HCT116 (cell line): ENCODE results near the gene PRR23A. TPM values are rescaled to one million over a fixed set of nuclear protein-coding genes. Genes with fewer than 3 reads are reported as not detected.

ENCODE experiments used
- ATAC-seq: fragments of 200-7000 bp; cut with Tn5 transposase; 2 replicates; pipeline ENCODE4 v1.9.1; 2020; ENCODE audit warnings: mild to moderate bottlenecking, moderate library complexity
- Bru-seq: library from RNA; stranded (reverse); fragments of 400-500 nt; gene quantifications from one replicate; lab custom pipeline; 2021; lab: Mats Ljungman, UMichigan
- BruChase-seq, 2 experiments: library from RNA; stranded (reverse); fragments of 400-500 nt; gene quantifications; one replicate each; lab custom pipeline; 2021; lab: Mats Ljungman, UMichigan
- BruUV-seq: library from RNA; stranded (reverse); fragments of 400-500 nt; replicated peaks from 2 replicates; lab custom pipeline; 2021; lab: Mats Ljungman, UMichigan
- CTCF ChIA-PET: fragments of 300-600 bp; sonication (Branson Sonifier 250); formaldehyde crosslinking; loops from one replicate; lab custom pipeline; 2021; ENCODE audit warnings: antibody characterized with exemption; lab: Charles Lee
- POLR2A ChIA-PET: fragments of 300-600, 350-600 bp; sonication (Branson Sonifier 250); formaldehyde crosslinking; loops from one replicate; lab custom pipeline; 2021; ENCODE audit warnings: antibody characterized with exemption; lab: Charles Lee
- RAD21 ChIA-PET, 2 experiments: fragments of 300-600 bp; sonication (Branson Sonifier 250); formaldehyde crosslinking; loops; one replicate each; lab custom pipeline; 2023; ENCODE audit warnings: low total read pairs in 2 of 2; ENCODE audit not compliant: uncharacterized antibody in 2 of 2, unreplicated experiment in 2 of 2, low non-redundant PET in 1 of 2; lab: Charles Lee
- DNase-seq: peaks from one replicate; pipeline ENCODE4 v3.0.0-alpha.2; 2010; ENCODE audit warnings: low read depth, low spot score
- H2AFZ ChIP-seq: fragments of 200-600 bp; shearing (Covaris generic), sonication (generic); 2 replicates; pipeline ENCODE4 v1.6.1; 2017; ENCODE audit warnings: low read depth, mixed run types, mixed read lengths, antibody characterized with exemption, low read length; ENCODE audit not compliant: poor library complexity, severe bottlenecking
- H3K27ac ChIP-seq: 2 replicates; pipeline ENCODE4 v1.5.1; 2012; ENCODE audit warnings: low read depth, low read length
- H3K27me3 ChIP-seq: fragments of 200-600 bp; sonication (generic); 2 replicates; pipeline ENCODE4 v1.6.1; 2016; ENCODE audit warnings: mixed run types, low read length, mixed read lengths; ENCODE audit not compliant: insufficient read depth
- H3K36me3 ChIP-seq, 2 experiments: fragments of 200-500 bp in 1 of 2; fragments of 200-600 bp in 1 of 2; sonication (Bioruptor generic) in 1 of 2; sonication (generic) in 1 of 2; 2 replicates each; pipeline versions ENCODE4 v1.5.1 to v1.6.1; 2014 to 2016; ENCODE audit warnings: low read length in 2 of 2, inconsistent platforms in 1 of 2, mixed read lengths in 1 of 2, mixed run types in 1 of 2; ENCODE audit not compliant: insufficient read depth in 2 of 2, control insufficient read depth in 1 of 2
- H3K4me1 ChIP-seq, 2 experiments: fragments of 200-600 bp in 1 of 2; sonication (generic) in 1 of 2; 2 replicates each; pipeline versions ENCODE4 v1.5.1 to v1.6.1; 2012 to 2017; ENCODE audit warnings: low read length in 2 of 2, inconsistent platforms in 1 of 2, mild to moderate bottlenecking in 1 of 2, mixed read lengths in 1 of 2, mixed run types in 1 of 2, moderate library complexity in 1 of 2; ENCODE audit not compliant: insufficient read depth in 2 of 2, control insufficient read depth in 1 of 2
- H3K4me2 ChIP-seq: fragments of 200-600 bp; sonication (generic); 2 replicates; pipeline ENCODE4 v1.6.1; 2017; ENCODE audit warnings: mixed run types, low read length, mixed read lengths
- H3K4me3 ChIP-seq, 2 experiments: fragments of 200-600 bp in 1 of 2; sonication (generic) in 1 of 2; replicated peaks in 1 of 2; 2 replicates each; pipeline ENCODE4 v1.5.1; 2011 to 2016; ENCODE audit warnings: low read length in 2 of 2, control low read depth in 1 of 2, low read depth in 1 of 2, mild to moderate bottlenecking in 1 of 2, mixed read lengths in 1 of 2, mixed run types in 1 of 2
- H3K79me2 ChIP-seq: fragments of 200-600 bp; sonication (generic); 2 replicates; pipeline ENCODE4 v1.6.1; 2017; ENCODE audit warnings: mild to moderate bottlenecking, mixed run types, low read length, moderate library complexity, mixed read lengths; ENCODE audit not compliant: insufficient read depth
- H3K9ac ChIP-seq: fragments of 200-600 bp; sonication (generic); 2 replicates; pipeline ENCODE4 v1.6.1; 2016; ENCODE audit warnings: low read length, mixed read lengths
- H3K9me2 ChIP-seq: fragments of 200-600 bp; sonication (generic), shearing (Covaris generic); 2 replicates; pipeline ENCODE4 v1.6.1; 2017; ENCODE audit warnings: mixed run types, mild to moderate bottlenecking, moderate library complexity; ENCODE audit not compliant: insufficient read depth
- H3K9me3 ChIP-seq, 2 experiments: fragments of 200-500 bp in 1 of 2; fragments of 200-600 bp in 1 of 2; sonication (Bioruptor generic) in 1 of 2; sonication (generic) in 1 of 2; 2 replicates each; pipeline ENCODE4 v1.6.1; 2014 to 2017; ENCODE audit warnings: low read length in 2 of 2, mixed read lengths in 2 of 2, inconsistent platforms in 1 of 2, low read depth in 1 of 2, mild to moderate bottlenecking in 1 of 2, mixed run types in 1 of 2, moderate library complexity in 1 of 2; ENCODE audit not compliant: control insufficient read depth in 1 of 2, insufficient read depth in 1 of 2
- H4K20me1 ChIP-seq: fragments of 200-600 bp; sonication (generic), shearing (Covaris generic); 2 replicates; pipeline ENCODE4 v1.6.1; 2017; ENCODE audit warnings: mixed run types, mild to moderate bottlenecking, moderate library complexity; ENCODE audit not compliant: insufficient read depth
- CTCF ChIP-seq, 3 experiments: fragments of 200-600 bp in 1 of 3; sonication (generic) in 1 of 3; IDR thresholded peaks in 2 of 3; conservative IDR thresholded peaks in 1 of 3; 2 replicates each; pipeline ENCODE4 v1.5.1; 2012 to 2017; ENCODE audit warnings: low read depth in 2 of 3, low read length in 2 of 3, antibody characterized with exemption in 1 of 3, borderline replicate concordance in 1 of 3, control low read depth in 1 of 3, mild to moderate bottlenecking in 1 of 3, mixed read lengths in 1 of 3, mixed run types in 1 of 3, moderate library complexity in 1 of 3; ENCODE audit not compliant: insufficient read depth in 1 of 3
- ELF1 ChIP-seq: IDR thresholded peaks from 2 replicates; pipeline ENCODE4 v1.6.1; 2012; ENCODE audit warnings: low read depth, borderline replicate concordance
- EZH2phosphoT487 ChIP-seq: fragments of 200-600 bp; IDR thresholded peaks from 2 replicates; pipeline ENCODE4 v1.6.1; 2018; ENCODE audit warnings: antibody characterized with exemption, borderline replicate concordance
- JUND ChIP-seq: IDR thresholded peaks from 2 replicates; pipeline ENCODE4 v1.6.1; 2012
- MAX ChIP-seq: IDR thresholded peaks from 2 replicates; pipeline ENCODE4 v1.6.1; 2012
- POLR2A ChIP-seq: IDR thresholded peaks from 2 replicates; pipeline ENCODE4 v1.7.0; 2011; ENCODE audit warnings: borderline replicate concordance; ENCODE audit not compliant: insufficient read depth, insufficient read length; ENCODE audit errors: extremely low read depth
- SP1 ChIP-seq: IDR thresholded peaks from 2 replicates; pipeline ENCODE4 v1.6.1; 2012; ENCODE audit warnings: low read depth
- SRF ChIP-seq: IDR thresholded peaks from 2 replicates; pipeline ENCODE4 v1.6.1; 2012; ENCODE audit warnings: low read depth
- YY1 ChIP-seq: IDR thresholded peaks from 2 replicates; pipeline ENCODE4 v1.6.1; 2011; ENCODE audit warnings: low read length, low read depth, moderate library complexity, mild to moderate bottlenecking; ENCODE audit not compliant: insufficient replicate concordance; ENCODE audit errors: extremely low read depth
- ZFX ChIP-seq: fragments of 450-650 bp; IDR thresholded peaks from 2 replicates; pipeline ENCODE4 v1.6.1; 2017
- ZNF274 ChIP-seq: fragments of 200-500 bp; sonication (Bioruptor generic); IDR thresholded peaks from 2 replicates; pipeline ENCODE4 v1.6.1; 2014; ENCODE audit warnings: mild to moderate bottlenecking, low read depth, low read length, inconsistent platforms
- intact Hi-C: fragments of 100-400 bp; cut with micrococcal nuclease; formaldehyde crosslinking; loops from 2 replicates; pipeline ENCODE4 v1.10.0; 2022
- long read RNA-seq: library from polyadenylated mRNA; unstranded; transcript quantifications from one replicate; pipeline ENCODE4 v2.0.0, GENCODE V29; 2021; ENCODE audit not compliant: unreplicated experiment
- polyA plus RNA-seq: library from polyadenylated mRNA; unstranded; fragments of >200 nt; gene quantifications from 2 replicates; pipeline ENCODE4 v1.2.1, GENCODE V29; 2012; ENCODE audit warnings: missing spikeins
- total RNA-seq: library from RNA; stranded (reverse); gene quantifications from one replicate; pipeline ENCODE4 v1.2.1, GENCODE V29; 2021; ENCODE audit not compliant: unreplicated experiment
- TF ChIP-seq, protein P1 (sequence below): IDR thresholded peaks from 2 replicates; pipeline ENCODE4 v1.6.1; 2012; ENCODE audit warnings: low read depth
- TF ChIP-seq, protein P2 (sequence below): IDR thresholded peaks from 2 replicates; pipeline ENCODE4 v1.6.1; 2012

Gene PRR23A
- total RNA-seq (not detected), Bru-seq, nascent RNA (not detected), BruChase-seq, experiment 1, labeled RNA remaining after a 6-hour chase (not detected), BruChase-seq, experiment 2, labeled RNA remaining after a 2-hour chase (not detected)
- polyA plus RNA-seq, result not detected in 2 replicates
- long read RNA-seq, result 0 reads

DNA sequence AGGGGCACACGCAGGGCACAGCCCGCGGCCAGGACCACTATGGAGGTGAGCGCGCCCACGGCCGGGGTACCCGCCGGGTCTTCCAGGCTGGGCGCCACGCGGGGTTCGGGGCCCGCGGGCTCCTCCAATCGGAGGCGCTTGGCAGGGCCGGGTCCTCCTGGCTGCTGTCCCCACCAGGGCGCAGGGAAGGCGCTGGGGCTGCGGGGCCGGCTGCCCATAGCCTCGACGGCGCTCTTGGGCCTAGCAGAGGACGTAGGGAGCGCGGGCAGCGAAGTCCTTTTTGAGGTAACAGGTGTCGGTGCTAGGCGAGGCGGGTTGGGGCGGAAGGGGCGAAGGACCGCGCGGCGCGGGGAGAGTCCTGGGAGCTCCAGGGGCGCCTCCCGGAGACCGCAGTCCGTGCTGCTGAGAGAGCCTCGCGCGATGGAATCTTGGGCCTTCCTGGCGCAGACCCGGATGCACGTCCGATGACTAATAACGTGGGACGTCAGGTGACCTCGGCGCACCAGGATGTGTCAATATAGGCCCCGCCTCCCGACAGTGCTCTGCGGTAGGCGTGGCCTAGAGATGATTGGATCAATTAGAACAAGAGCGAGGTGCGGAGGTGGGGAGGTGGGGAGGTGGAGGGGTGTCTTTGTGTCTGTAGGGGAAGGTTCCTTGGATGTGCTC, at the start of gene PRR23A:
PRR23A (minus strand) TSS at position 218 of the 666 bp plus-strand sequence; CDS start at position 218, 0 bp downstream.
- CTCF ChIA-PET, result no interaction called here
- H3K9me3 ChIP-seq, result no peaks in the 10 kb centered on the region
- H3K4me2 ChIP-seq, result no peak within 1 kb of the TSS
- H3K4me1 ChIP-seq, result no peaks in the 10 kb centered on the region
- H3K79me2 ChIP-seq, result no peaks in the 10 kb centered on the region
- no peaks in the 10 kb centered on the region for H3K27me3 ChIP-seq
- no peaks in the 10 kb centered on the region for H3K36me3 ChIP-seq
- TF ChIP-seq, protein P1, sequence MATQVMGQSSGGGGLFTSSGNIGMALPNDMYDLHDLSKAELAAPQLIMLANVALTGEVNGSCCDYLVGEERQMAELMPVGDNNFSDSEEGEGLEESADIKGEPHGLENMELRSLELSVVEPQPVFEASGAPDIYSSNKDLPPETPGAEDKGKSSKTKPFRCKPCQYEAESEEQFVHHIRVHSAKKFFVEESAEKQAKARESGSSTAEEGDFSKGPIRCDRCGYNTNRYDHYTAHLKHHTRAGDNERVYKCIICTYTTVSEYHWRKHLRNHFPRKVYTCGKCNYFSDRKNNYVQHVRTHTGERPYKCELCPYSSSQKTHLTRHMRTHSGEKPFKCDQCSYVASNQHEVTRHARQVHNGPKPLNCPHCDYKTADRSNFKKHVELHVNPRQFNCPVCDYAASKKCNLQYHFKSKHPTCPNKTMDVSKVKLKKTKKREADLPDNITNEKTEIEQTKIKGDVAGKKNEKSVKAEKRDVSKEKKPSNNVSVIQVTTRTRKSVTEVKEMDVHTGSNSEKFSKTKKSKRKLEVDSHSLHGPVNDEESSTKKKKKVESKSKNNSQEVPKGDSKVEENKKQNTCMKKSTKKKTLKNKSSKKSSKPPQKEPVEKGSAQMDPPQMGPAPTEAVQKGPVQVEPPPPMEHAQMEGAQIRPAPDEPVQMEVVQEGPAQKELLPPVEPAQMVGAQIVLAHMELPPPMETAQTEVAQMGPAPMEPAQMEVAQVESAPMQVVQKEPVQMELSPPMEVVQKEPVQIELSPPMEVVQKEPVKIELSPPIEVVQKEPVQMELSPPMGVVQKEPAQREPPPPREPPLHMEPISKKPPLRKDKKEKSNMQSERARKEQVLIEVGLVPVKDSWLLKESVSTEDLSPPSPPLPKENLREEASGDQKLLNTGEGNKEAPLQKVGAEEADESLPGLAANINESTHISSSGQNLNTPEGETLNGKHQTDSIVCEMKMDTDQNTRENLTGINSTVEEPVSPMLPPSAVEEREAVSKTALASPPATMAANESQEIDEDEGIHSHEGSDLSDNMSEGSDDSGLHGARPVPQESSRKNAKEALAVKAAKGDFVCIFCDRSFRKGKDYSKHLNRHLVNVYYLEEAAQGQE, result no peak
- TF ChIP-seq, protein P2, sequence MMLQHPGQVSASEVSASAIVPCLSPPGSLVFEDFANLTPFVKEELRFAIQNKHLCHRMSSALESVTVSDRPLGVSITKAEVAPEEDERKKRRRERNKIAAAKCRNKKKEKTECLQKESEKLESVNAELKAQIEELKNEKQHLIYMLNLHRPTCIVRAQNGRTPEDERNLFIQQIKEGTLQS, result no peak
- TF ChIP-seq EZH2phosphoT487 (no peak), ZFX (no peak), JUND (no peak), ELF1 (no peak), POLR2A (no peak), ZNF274 (no peak), SP1 (no peak), YY1 (no peak), CTCF (IDR thresholded peaks at IDR 0.05 in 2 of 3, conservative IDR thresholded peaks at IDR 0.05 in 1 of 3; ENCODE audit: borderline replicate concordance in 1 of 3, insufficient read depth in 1 of 3, low read depth in 2 of 3, low read length in 2 of 3) (no peak), MAX (no peak), SRF (no peak)
- RAD21 ChIA-PET, result no interaction called here
- H3K27ac ChIP-seq, result no peak within 1 kb of the TSS
- H4K20me1 ChIP-seq, result no peaks in the 10 kb centered on the region
- intact Hi-C loops, result no loop called here
- H2AFZ ChIP-seq, result no peak within 1 kb of the TSS
- no peak for DNase-seq
- ATAC-seq, result no peak
- H3K9ac ChIP-seq, result no peak within 1 kb of the TSS
- H3K4me3 ChIP-seq, result no peak within 1 kb of the TSS
- no TSS peak for BruUV-seq
- POLR2A ChIA-PET, result no interaction called here
- no peaks in the 10 kb centered on the region for H3K9me2 ChIP-seq
